ENCODE measurements around the gene CEP70.
"Not testable (repeated sequence)": the region's sequence is repeated elsewhere in the genome, so short reads cannot be mapped to it uniquely, and the experiment has no call there.

Gene CEP70, protein sequence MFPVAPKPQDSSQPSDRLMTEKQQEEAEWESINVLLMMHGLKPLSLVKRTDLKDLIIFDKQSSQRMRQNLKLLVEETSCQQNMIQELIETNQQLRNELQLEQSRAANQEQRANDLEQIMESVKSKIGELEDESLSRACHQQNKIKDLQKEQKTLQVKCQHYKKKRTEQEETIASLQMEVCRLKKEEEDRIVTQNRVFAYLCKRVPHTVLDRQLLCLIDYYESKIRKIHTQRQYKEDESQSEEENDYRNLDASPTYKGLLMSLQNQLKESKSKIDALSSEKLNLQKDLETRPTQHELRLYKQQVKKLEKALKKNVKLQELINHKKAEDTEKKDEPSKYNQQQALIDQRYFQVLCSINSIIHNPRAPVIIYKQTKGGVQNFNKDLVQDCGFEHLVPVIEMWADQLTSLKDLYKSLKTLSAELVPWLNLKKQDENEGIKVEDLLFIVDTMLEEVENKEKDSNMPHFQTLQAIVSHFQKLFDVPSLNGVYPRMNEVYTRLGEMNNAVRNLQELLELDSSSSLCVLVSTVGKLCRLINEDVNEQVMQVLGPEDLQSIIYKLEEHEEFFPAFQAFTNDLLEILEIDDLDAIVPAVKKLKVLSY

GRCh38 chr3:138594150-138594934 lies at the start of gene CEP70:
TSS of gene CEP70 (minus strand) at chr3:138594260. CDS start at chr3:138572927, 21,333 bp downstream.
- peak; percentile 96 for DNase-seq (ENCODE audit: low read depth)

DNA sequence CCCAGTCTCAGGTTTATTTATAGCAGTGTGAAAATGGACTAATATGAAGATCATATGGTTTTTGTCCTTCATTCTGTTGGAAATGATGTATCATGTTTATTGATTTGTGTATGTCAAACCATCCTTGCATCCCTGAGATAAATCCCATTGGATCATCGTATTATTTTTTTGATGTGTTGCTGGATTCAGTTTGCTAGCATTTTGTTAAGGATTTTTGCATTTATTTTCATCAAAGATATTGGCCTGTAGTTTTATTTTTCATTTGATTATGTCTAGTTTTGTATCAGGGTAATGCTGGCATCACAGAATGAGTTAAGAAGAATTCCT lies 48.8 kb upstream of the CEP70 start:
- DNase-seq (ENCODE audit: low read depth), result no peak

DNA sequence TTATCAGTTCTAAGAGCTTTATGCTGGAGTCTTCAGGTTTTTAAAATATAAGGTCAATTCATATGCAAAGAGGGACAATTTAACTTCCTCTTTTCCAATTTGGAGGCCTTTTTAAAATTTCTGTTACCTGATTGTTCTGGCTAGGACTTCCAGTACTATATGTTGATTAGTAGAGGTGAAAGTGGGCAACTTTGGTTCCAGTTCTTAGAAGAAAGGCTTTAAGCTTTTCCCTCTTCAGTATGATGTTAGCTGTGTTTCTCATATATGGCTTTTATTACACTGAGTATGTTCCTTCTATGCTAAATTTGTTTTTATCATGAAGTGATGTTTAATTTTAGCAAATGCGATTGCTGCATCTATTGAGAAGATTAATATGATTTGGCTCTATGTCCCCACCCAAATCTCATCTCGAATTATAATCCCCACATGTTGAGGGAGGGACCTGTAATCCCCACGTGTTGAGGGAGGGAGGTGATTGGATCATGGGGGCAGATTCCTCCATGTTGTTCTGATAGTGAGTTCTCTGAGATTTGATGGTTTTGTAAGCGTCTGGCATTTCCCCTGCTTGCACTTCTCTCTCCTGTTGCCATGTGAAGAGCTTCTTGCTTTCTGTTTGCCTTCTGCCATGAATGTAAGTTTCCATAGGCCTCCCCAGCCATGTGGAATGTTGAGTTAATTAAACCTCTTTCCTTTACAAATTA lies 48.3 kb upstream of the CEP70 start:
- DNase-seq (ENCODE audit: low read depth), result no peak

- DNase-seq (ENCODE audit: low read depth), result no peak
Measured at GRCh38 chr3:138640537-138640936, 46.5 kb upstream of the CEP70 start.

DNA sequence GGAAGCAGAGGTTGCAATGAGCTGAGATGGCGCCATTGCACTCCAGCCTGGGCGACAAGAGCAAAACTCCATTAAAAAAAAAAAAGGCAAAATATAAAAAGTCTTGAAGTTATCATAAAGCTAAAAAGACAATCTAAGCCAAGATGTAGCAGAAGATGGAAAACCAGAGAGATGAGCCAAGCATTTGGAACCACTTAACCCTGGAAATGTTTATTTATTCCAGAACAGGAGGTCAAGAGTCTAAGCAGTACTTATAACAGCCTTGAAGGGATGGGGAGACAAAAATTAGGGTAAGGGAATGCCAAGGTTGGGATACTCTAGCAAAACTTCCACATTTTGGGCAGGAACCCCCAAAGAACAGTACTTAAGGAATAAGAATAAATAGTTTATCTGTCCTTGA lies 44.6 kb upstream of the CEP70 start:
- no peak for DNase-seq (ENCODE audit: low read depth)

DNA sequence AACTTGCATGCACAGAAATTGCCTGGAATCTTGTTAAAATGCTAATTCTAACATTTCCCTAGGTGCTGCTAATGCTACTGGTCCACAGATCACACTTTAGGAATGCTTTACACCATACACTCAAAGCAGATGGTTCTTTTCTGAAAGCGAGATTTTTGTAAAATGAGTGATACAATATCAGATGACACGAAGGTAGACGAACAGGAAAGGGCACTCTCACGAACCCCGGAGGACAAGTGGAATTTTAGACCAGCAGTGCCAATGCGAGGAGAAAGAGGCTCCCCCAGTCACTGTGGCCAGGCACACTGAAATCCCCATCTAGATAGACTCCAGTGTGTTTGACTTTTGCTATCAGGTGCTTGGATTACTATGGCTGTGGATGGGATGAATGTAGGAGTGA lies 35.5 kb upstream of the CEP70 start:
- DNase-seq (ENCODE audit: low read depth), result no peak

- peak; percentile 72 for DNase-seq (ENCODE audit: low read depth)
Measured at GRCh38 chr3:138625707-138626365, 31.8 kb upstream of the CEP70 start.

GRCh38 chr3:138624518-138624917 lies 30.5 kb upstream of the CEP70 start:
- DNase-seq (ENCODE audit: low read depth), result no peak

DNA sequence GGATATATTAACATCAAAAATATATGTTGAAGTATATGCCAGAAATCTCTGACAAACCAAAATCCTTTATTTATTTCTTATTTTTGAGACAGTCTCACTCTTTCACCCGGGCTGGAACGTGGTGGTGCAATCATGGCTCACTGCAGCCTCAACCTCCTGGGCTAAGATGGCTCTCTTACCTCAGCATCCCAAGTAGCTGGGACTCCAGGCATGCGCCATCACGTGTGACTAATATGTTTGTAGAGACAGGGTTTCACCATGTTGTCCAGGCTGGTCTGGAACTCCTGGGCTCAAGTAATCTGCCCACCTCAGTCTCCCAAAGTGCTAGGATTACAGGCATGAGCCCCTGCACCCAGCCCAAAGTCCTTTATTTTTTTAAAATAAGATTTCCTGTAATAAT lies 26.4 kb upstream of the CEP70 start:
- peak; percentile 4 for DNase-seq (ENCODE audit: low read depth)

DNA sequence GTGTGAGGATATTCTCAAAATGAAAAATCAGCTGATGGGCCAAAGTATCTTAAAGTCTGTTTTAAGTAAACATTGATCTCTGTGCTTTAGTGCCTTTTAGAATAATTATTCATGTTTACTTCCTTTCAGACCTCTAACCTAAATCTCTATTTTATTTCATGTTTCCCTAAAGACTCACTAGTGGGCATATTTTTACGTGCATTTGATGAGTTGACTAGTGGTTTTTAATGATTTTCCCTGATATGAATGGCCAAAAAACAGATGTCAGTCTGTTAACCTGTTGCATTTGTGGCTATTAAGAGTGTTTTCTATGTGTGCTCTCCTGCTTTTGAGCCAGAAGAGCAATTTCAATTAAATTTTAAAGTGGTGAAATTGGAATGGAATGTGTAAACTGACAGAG lies 21.4 kb upstream of the CEP70 start:
- no peak for DNase-seq (ENCODE audit: low read depth)

DNA sequence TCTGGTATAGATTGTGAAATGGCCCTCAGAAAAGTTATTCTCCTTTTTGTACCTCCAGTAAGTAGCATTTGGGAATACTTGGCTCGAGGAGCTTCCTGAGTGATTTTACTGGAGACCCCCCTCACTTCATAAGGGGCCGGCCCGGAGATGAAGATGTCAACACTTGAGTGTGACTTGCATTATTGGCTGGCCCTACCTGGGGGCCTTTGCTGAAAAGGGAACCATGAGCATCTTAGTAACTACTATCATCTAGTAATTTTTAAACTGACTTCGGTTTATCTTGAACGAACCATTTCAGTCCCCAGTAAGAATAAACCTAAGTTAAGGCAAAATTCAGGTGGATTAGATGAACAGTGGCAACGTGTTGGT lies 15.8 kb upstream of the CEP70 start:
- no peak for DNase-seq (ENCODE audit: low read depth)

DNA sequence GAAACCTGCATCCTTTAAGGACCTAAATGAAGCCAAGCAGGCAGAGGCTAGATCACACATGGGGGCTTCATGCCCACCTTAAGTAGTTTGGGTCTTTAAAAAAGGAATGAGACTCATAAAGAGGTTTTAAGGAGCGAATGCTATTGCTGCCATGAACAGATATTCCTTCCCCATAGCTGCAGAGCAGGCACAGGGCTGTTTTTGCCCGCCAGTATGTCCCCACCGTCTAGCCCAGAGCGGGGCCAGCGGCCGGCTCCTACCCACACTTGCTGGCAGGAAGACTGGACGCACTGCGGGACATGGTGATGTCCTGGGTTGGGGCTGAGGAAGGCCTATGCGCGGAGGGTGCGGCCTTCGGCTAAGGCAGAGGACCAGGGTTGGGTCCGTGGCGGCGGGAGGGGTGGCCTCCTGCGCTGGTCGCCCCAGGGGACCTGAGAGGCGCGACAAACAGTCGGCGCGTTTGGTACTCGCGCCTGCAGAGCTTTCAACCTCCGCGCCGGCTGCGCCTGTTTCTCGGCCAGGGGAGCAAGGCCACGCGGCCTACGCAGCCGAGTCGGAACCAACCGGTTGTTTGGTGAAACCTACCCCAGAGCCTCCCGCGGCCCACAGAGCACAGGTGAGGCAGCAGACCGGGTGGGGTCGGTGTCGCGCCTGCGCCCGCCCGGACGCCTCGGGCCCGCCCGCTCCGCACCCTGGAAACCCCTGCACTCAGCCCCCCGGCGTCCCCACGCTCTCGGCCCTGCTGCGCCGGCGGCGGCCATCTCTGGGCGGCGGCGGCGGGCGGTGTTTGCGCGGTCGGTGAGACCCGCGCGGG lies 14.5 kb upstream of the CEP70 start, which contains the start of gene FAIM:
FAIM (plus strand) TSS at position 450 of the 814 bp plus-strand sequence. CDS start 10,956 bp downstream, outside the sequence.
- DNase-seq (ENCODE audit: low read depth), result peak; percentile 72

DNA sequence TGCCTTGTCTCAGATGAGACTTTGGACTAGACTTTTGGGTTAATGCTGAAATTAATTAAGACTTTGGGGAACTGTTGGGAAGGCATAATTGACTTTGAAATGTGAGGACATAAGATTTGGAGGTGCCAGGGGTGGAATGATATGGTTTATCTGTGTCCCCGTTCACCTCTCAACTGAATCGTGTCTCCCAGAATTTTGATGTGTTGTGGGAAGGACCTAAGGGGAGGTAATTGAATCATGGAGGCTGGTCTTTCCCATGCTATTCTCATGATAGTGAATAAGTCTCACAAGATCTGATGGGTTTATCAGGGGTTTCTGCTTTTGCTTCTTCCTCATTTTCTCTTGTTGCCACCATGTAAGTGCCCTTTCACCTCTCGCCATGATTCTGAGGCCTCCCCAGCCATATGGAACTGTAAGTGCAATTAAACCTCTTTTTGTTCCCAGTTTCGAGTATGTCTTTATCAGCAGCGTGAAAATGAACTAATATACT lies 10.1 kb upstream of the CEP70 start:
- not testable (repeated sequence) for DNase-seq (ENCODE audit: low read depth)

DNA sequence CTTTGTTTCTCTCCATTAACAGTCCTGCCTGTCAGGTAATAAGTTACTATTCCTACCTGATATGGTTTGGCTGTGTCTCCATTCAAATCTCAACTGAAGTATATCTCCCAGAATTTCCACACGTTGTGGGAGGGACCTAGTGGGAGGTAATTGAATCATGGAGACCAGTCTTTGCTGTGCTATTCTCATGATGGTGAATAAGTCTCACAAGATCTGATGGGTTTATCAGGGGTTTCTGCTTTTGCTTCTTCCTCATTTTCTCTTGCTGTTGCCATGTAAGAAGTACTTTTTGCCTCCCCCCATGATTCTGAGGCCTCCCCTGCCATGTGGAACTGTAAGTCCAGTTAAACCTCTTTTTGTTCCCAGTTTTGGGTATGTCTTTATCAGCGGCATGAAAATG lies 7.6 kb upstream of the CEP70 start:
- DNase-seq (ENCODE audit: low read depth), result not testable (repeated sequence)

DNA sequence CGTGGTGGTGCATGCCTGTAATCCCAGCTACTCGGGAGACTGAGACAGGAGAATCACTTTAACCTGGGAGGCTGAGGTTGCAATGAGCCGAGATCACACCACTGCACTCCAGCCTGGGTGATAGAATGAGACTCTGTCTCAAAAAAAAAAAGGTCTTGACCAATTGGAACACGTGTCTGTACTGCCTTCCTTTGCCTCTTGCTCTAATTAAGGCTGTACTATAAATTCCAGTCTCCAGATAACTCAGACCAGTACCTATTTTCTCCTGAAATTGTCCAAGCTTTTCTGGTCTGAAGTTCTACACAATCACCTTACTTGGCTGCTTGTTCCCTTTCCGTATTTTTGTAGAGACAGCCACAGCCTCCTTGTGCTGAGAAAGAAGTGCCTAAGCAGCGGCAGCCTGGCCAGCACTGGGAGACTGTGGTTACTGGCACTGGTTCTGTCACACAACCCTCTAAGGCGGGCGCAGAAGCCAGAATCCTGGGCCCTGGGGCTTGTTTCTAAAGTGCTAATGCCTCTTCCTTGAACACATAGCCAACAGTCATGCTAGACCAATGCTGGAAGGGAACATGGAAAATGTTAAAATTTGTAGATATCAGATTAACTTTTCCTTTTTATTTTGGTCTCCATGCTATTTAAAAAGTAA lies 6.2 kb upstream of the CEP70 start:
- no peak for DNase-seq (ENCODE audit: low read depth)

DNA sequence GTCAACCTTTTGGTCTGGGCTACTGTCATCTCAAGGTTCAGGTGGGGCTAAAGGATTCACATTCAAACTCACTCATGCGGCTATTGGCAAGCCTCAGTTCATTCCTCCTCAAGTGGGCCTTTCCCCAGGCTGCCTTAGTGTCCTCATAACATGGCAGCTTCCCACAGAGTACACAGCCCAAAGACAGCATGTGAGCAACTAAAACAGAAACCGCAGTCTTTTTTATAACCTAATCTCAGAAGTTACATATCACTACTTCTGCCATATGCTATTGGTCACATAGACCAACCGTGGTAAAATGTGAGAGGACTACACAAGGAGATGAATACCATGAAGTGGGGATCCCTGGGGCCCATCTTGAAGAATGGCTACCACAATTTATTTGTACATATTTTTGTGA lies 4.5 kb upstream of the CEP70 start:
- DNase-seq (ENCODE audit: low read depth), result no peak

DNA sequence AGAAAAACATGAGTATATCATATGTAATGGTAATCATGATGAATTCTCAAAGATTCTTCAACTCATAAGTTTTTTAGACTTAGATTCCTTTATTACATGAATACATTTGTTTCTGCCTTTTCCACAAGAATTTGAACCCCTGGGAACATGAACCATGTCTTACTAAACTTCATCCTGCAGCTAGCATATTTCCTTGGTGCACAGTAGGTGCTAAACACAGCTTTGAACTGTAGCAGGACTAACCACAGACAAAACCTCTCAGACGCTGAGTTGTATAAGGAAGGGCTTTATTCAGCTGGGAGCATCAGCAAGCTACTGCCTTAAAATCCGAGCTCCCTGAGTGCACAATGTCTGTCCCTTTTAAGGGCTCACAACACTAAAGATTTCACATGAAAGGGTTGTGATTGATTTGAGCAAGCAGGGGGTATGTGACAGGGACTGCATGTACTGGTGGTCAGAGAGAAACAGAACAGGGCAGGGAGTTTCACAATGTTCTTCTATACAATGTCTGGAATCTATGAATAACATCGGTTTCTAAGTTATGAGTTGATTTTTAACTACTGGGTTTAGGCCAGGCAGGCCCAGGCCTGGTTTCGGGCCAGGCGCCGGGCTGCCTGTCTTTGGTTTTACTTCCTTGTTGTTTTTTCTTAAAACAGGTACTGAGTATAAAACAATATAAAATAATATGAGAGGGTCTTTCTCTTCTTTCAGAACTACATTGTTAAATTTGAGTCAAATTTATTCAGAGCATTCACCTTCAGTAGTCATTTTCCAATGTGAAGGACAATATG lies 3.3 kb upstream of the CEP70 start:
- DNase-seq (ENCODE audit: low read depth), result not testable (repeated sequence)

DNA sequence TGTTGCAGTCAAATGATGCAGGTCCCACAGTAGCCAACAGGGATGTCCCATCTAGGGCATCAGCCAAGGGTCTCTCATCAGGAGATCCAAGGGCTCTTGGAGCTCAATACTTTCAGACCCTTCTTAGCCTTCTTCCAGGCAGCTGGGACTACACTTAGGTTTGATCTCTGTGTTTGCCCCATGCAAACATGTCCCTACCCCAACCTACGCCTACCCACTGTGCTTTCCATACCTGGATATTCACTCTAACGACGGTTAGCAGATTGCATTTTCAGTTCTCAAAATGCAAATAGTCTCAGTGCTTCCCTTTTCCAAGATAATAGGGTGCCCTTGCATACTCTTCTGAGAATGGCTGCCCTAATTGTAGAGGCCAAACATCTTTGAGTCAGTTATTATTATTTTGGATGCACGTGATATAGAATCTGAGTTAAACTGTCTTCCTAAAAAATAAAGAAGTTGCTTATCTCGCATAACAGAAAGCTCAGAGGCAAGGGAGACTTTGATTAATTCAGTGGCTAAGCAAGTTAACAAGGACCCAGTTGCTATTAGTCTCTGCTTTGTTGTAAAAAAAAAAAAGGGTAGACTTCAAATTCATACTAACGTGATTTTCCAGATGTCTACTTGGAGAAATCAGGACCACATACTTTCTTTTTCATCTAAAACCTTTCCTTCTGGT lies 1.0 kb upstream of the CEP70 start:
- DNase-seq (ENCODE audit: low read depth), result no peak
